Measurements from ENCODE around the gene DCUN1D2. TPM values are rescaled to one million over a fixed set of nuclear protein-coding genes. Genes with fewer than 3 reads are reported as not detected.

DCUN1D2 gene
- total RNA-seq, 1 experiment from 2014 or later: 38.6 TPM

- H3K4me3 ChIP-seq (ENCODE audit: low read depth, low read length, poor library complexity, severe bottlenecking): peak overlapping the region; percentile 58
- H3K36me3 ChIP-seq (ENCODE audit: insufficient read depth, low read length, poor library complexity, severe bottlenecking): no peaks in the 10 kb centered on the region
- H3K27ac ChIP-seq (ENCODE audit: low read depth, low read length, poor library complexity, severe bottlenecking): peak overlapping the region; percentile 62
- DNase-seq (ENCODE audit: low spot score): peak; percentile 97
- H3K27me3 ChIP-seq (replicated peaks; ENCODE audit: insufficient read depth, low read depth, low read length, poor library complexity): no peaks in the 10 kb centered on the region
- POLR2A ChIA-PET (ENCODE audit: low non-redundant PET): no interaction called here
- CTCF ChIA-PET: no interaction called here
- intact Hi-C loops (cut with micrococcal nuclease; ENCODE audit: unreplicated experiment): no loop called here
- TF ChIP-seq EZH2 (IDR thresholded peaks at IDR 0.05; ENCODE audit: borderline replicate concordance, low read depth, low read length, poor library complexity, severe bottlenecking): no peak
- TF ChIP-seq CTCF (conservative IDR thresholded peaks at IDR 0.05; ENCODE audit: low read depth, low read length): no peak
- no TSS peak for BruUV-seq (replicated peaks)
- peaks cover 23% of the 10 kb centered on the region for H3K4me1 ChIP-seq (ENCODE audit: insufficient read depth, low read length, poor library complexity, severe bottlenecking)
- H3K9me3 ChIP-seq (ENCODE audit: low read depth, low read length, poor library complexity, severe bottlenecking): no peaks in the 10 kb centered on the region
Observed at GRCh38 chr13:113448885-113449692, 41.4 kb downstream of the DCUN1D2 start.

- H3K4me3 ChIP-seq (ENCODE audit: low read depth, low read length, poor library complexity, severe bottlenecking): peak overlapping the region; percentile 58
- H3K27ac ChIP-seq (ENCODE audit: low read depth, low read length, poor library complexity, severe bottlenecking): peak overlapping the region; percentile 62
- CTCF ChIA-PET: no interaction called here
- H3K27me3 ChIP-seq (replicated peaks; ENCODE audit: insufficient read depth, low read depth, low read length, poor library complexity): no peaks in the 10 kb centered on the region
- no peaks in the 10 kb centered on the region for H3K36me3 ChIP-seq (ENCODE audit: insufficient read depth, low read length, poor library complexity, severe bottlenecking)
- intact Hi-C loops (cut with micrococcal nuclease; ENCODE audit: unreplicated experiment): no loop called here
- no peak for DNase-seq (ENCODE audit: low spot score)
- POLR2A ChIA-PET (ENCODE audit: low non-redundant PET): no interaction called here
- peaks cover 17% of the 10 kb centered on the region for H3K4me1 ChIP-seq (ENCODE audit: insufficient read depth, low read length, poor library complexity, severe bottlenecking)
- TF ChIP-seq CTCF (conservative IDR thresholded peaks at IDR 0.05; ENCODE audit: low read depth, low read length) (no peak), EZH2 (IDR thresholded peaks at IDR 0.05; ENCODE audit: borderline replicate concordance, low read depth, low read length, poor library complexity, severe bottlenecking) (no peak)
- BruUV-seq (replicated peaks): no TSS peak
- H3K9me3 ChIP-seq (ENCODE audit: low read depth, low read length, poor library complexity, severe bottlenecking): no peaks in the 10 kb centered on the region
Observed at GRCh38 chr13:113448545-113448884, 42.0 kb downstream of the DCUN1D2 start.

- CTCF ChIA-PET: no interaction called here
- no peak for DNase-seq (ENCODE audit: low spot score)
- Histone ChIP-seq H3K9me3 (ENCODE audit: low read depth, low read length, poor library complexity, severe bottlenecking) (no peaks in the 10 kb centered on the region), H3K27me3 (replicated peaks; ENCODE audit: insufficient read depth, low read depth, low read length, poor library complexity) (no peaks in the 10 kb centered on the region), H3K4me1 (ENCODE audit: insufficient read depth, low read length, poor library complexity, severe bottlenecking) (peaks cover 17% of the 10 kb centered on the region), H3K36me3 (ENCODE audit: insufficient read depth, low read length, poor library complexity, severe bottlenecking) (no peaks in the 10 kb centered on the region), H3K4me3 (ENCODE audit: low read depth, low read length, poor library complexity, severe bottlenecking) (no peak overlapping the region), H3K27ac (ENCODE audit: low read depth, low read length, poor library complexity, severe bottlenecking) (no peak overlapping the region)
- TF ChIP-seq EZH2 (IDR thresholded peaks at IDR 0.05; ENCODE audit: borderline replicate concordance, low read depth, low read length, poor library complexity, severe bottlenecking): no peak
- no peak for TF ChIP-seq CTCF (conservative IDR thresholded peaks at IDR 0.05; ENCODE audit: low read depth, low read length)
- intact Hi-C loops (cut with micrococcal nuclease; ENCODE audit: unreplicated experiment): no loop called here
- POLR2A ChIA-PET (ENCODE audit: low non-redundant PET): no interaction called here
- no TSS peak for BruUV-seq (replicated peaks)
Observed at GRCh38 chr13:113447596-113447995, 42.9 kb downstream of the DCUN1D2 start.
